ENCODE data around the gene LRTM1.

DNA sequence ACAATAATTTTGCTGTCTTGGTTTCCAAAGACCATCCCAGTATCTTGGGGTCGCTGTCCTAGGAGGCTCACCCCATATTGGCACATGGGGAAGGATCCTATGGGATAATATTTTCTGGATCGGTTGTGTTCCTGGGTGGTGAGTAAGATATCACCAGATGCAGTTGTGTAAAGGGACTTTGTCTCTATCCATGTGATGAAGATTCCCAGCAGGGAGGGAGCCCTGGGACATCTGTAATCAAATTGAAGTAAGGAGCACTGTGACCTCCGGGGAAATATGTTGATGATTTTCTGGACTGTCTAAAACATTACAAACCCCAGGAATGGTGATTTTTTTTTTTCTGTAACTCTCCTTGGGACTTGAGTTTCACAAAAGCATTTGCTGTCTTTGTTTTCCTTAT is 36.2 kb upstream of the LRTM1 start:
- TF ChIP-seq, protein P1, sequence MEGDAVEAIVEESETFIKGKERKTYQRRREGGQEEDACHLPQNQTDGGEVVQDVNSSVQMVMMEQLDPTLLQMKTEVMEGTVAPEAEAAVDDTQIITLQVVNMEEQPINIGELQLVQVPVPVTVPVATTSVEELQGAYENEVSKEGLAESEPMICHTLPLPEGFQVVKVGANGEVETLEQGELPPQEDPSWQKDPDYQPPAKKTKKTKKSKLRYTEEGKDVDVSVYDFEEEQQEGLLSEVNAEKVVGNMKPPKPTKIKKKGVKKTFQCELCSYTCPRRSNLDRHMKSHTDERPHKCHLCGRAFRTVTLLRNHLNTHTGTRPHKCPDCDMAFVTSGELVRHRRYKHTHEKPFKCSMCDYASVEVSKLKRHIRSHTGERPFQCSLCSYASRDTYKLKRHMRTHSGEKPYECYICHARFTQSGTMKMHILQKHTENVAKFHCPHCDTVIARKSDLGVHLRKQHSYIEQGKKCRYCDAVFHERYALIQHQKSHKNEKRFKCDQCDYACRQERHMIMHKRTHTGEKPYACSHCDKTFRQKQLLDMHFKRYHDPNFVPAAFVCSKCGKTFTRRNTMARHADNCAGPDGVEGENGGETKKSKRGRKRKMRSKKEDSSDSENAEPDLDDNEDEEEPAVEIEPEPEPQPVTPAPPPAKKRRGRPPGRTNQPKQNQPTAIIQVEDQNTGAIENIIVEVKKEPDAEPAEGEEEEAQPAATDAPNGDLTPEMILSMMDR (IDR thresholded peaks at IDR 0.05; ENCODE audit: borderline replicate concordance, extremely low read depth, low read length, poor library complexity, severe bottlenecking): no peak
- TF ChIP-seq EZH2 (IDR thresholded peaks at IDR 0.05; ENCODE audit: borderline replicate concordance, low read depth, low read length, severe bottlenecking): no peak
